Glutamatergic neuron (in vitro differentiated cells): ENCODE results near the gene RBFOX1. TPM values are rescaled to one million over a fixed set of nuclear protein-coding genes. Genes with fewer than 3 reads are reported as not detected.

Experiments used
- DNase-seq: peaks from one replicate; pipeline ENCODE4 v3.0.0; 2022
- H3K27ac Mint-ChIP-seq: one replicate; pipeline ENCODE4 v1.8.0; 2020; ENCODE audit warnings: mild to moderate bottlenecking, mixed read lengths, inconsistent platforms; ENCODE audit not compliant: unreplicated experiment
- H3K27me3 Mint-ChIP-seq: one replicate; pipeline ENCODE4 v1.8.0; 2020; ENCODE audit warnings: mild to moderate bottlenecking, moderate library complexity, mixed read lengths, inconsistent platforms; ENCODE audit not compliant: unreplicated experiment
- H3K36me3 Mint-ChIP-seq: one replicate; pipeline ENCODE4 v1.8.0; 2020; ENCODE audit warnings: mild to moderate bottlenecking, mixed read lengths, inconsistent platforms; ENCODE audit not compliant: unreplicated experiment
- H3K4me1 Mint-ChIP-seq: one replicate; pipeline ENCODE4 v1.8.0; 2020; ENCODE audit warnings: mild to moderate bottlenecking, low read depth, mixed read lengths, inconsistent platforms; ENCODE audit not compliant: unreplicated experiment
- H3K4me3 Mint-ChIP-seq: one replicate; pipeline ENCODE4 v1.8.0; 2020; ENCODE audit warnings: mild to moderate bottlenecking, mixed read lengths, inconsistent platforms; ENCODE audit not compliant: unreplicated experiment
- H3K9me3 Mint-ChIP-seq: one replicate; pipeline ENCODE4 v1.8.0; 2020; ENCODE audit warnings: mild to moderate bottlenecking, moderate library complexity, mixed read lengths, inconsistent platforms; ENCODE audit not compliant: unreplicated experiment
- CTCF ChIP-seq: fragments of 200-600 bp; sonication (generic); IDR thresholded peaks from one replicate; pipeline ENCODE4 v1.5.0; 2021; ENCODE audit not compliant: partially characterized antibody, unreplicated experiment
- total RNA-seq: library from RNA; stranded (reverse); fragmentation: NEBNext Ultra II Directional; extraction: Animal tissue kit (Norgen Biotek cat#: 25700); gene quantifications from one replicate; pipeline ENCODE4 v1.2.1, GENCODE V29; 2021; ENCODE audit not compliant: unreplicated experiment

Gene RBFOX1
- total RNA-seq, 1 donor from 2014 or later: 30.5 TPM

- no peak overlapping the region for H3K4me3 Mint-ChIP-seq
- peaks cover 4% of the 10 kb centered on the region for H3K36me3 Mint-ChIP-seq
- peaks cover 7% of the 10 kb centered on the region for H3K4me1 Mint-ChIP-seq
- no peak for DNase-seq
- H3K9me3 Mint-ChIP-seq: peaks cover 2% of the 10 kb centered on the region
- H3K27me3 Mint-ChIP-seq: peaks cover 2% of the 10 kb centered on the region
- H3K27ac Mint-ChIP-seq: no peak overlapping the region
- TF ChIP-seq CTCF: no peak
Observed at GRCh38 chr16:7624871-7625766, 292.5 kb downstream of the RBFOX1 start.

GRCh38 chr16:7628981-7629380 lies 296.3 kb downstream of the RBFOX1 start:
- peaks cover 4% of the 10 kb centered on the region for H3K27me3 Mint-ChIP-seq
- H3K4me3 Mint-ChIP-seq: no peak overlapping the region
- peaks cover 3% of the 10 kb centered on the region for H3K4me1 Mint-ChIP-seq
- no peak for DNase-seq
- H3K27ac Mint-ChIP-seq: no peak overlapping the region
- H3K36me3 Mint-ChIP-seq: peaks cover 4% of the 10 kb centered on the region
- peaks cover 6% of the 10 kb centered on the region for H3K9me3 Mint-ChIP-seq
- no peak for TF ChIP-seq CTCF

GRCh38 chr16:7629571-7629970 lies 296.9 kb downstream of the RBFOX1 start:
- H3K4me3 Mint-ChIP-seq: no peak overlapping the region
- H3K27ac Mint-ChIP-seq: no peak overlapping the region
- H3K27me3 Mint-ChIP-seq: peaks cover 4% of the 10 kb centered on the region
- DNase-seq: no peak
- H3K4me1 Mint-ChIP-seq: peaks cover 3% of the 10 kb centered on the region
- peaks cover 6% of the 10 kb centered on the region for H3K9me3 Mint-ChIP-seq
- peaks cover 3% of the 10 kb centered on the region for H3K36me3 Mint-ChIP-seq
- no peak for TF ChIP-seq CTCF

GRCh38 chr16:7637446-7637845 lies 304.8 kb downstream of the RBFOX1 start:
- TF ChIP-seq CTCF: no peak
- peaks cover 4% of the 10 kb centered on the region for H3K9me3 Mint-ChIP-seq
- peaks cover 5% of the 10 kb centered on the region for H3K36me3 Mint-ChIP-seq
- DNase-seq: no peak
- no peak overlapping the region for H3K27ac Mint-ChIP-seq
- H3K4me1 Mint-ChIP-seq: no peaks in the 10 kb centered on the region
- no peaks in the 10 kb centered on the region for H3K27me3 Mint-ChIP-seq
- H3K4me3 Mint-ChIP-seq: no peak overlapping the region

- no peaks in the 10 kb centered on the region for H3K4me1 Mint-ChIP-seq
- H3K9me3 Mint-ChIP-seq: peaks cover 4% of the 10 kb centered on the region
- peaks cover 3% of the 10 kb centered on the region for H3K27me3 Mint-ChIP-seq
- no peak overlapping the region for H3K27ac Mint-ChIP-seq
- no peak for DNase-seq
- H3K36me3 Mint-ChIP-seq: peaks cover 5% of the 10 kb centered on the region
- no peak for TF ChIP-seq CTCF
- H3K4me3 Mint-ChIP-seq: no peak overlapping the region
Observed at GRCh38 chr16:7638306-7638705, 305.7 kb downstream of the RBFOX1 start.
